GM19351 (cell line): Measurements from ENCODE around the gene CLEC10A.

ENCODE experiments used
- ATAC-seq: cut with Tn5 transposase; IDR thresholded peaks from one replicate; pipeline ENCODE4 v1.9.1; 2021; ENCODE audit warnings: mild to moderate bottlenecking, moderate library complexity; ENCODE audit not compliant: unreplicated experiment

The CLEC10A gene

DNA sequence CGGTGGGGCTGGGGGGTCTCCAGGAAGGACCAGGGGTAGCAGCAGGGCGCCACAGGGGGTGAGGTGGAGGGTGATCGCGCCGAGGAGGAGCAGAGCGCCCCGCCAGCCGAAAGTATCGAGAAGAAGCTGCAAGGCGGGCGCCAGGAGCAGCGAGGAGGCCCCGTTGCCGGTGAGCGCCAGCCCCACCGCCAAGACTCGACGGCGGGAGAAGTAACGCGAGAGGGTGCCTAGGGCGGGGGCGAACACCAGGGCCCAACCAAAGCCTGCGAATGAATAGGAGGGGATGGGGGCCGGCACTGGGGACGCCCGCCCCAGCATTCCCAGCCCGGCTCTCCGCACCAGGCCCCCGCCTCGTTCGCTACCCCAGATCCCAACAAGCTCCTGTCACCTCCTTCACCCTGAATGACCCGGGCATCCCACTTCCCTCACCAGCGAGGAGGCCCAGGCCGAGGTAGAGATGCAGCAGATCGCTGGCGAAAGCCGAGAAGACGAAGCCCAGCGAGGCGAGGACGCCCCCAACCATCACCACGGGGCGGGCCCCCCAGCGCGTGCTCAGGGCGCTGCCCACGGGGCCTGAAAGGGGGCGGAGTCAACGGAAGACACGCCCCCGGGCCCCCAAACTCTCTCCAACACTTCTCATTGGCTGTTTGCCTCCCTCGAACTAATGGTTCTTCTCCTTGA, 37.4 kb downstream of the CLEC10A start:
- no peak for ATAC-seq

GRCh38 chr17:7041607-7042500, 38.2 kb downstream of the CLEC10A start:
- ATAC-seq = no peak

DNA sequence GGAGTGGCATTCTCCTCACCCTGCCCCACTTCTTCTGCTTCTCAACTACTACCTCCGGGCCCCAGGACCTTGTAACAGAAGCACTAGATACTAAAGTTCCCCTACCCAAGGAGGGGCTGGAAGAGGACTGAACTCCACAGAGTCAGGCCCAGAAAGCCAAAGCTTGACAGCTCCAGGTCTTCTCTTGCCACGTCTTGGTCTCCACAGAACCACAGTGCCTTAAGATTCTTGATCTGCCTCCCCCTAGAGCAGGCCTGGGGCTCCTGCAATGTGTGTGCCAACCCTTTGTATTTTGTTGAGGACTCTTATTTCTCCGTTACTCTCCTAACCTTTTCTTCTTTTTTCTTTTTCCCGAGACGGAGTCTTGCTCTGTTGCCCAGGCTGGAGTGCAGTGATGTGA, 40.2 kb downstream of the CLEC10A start:
- no peak for ATAC-seq

DNA sequence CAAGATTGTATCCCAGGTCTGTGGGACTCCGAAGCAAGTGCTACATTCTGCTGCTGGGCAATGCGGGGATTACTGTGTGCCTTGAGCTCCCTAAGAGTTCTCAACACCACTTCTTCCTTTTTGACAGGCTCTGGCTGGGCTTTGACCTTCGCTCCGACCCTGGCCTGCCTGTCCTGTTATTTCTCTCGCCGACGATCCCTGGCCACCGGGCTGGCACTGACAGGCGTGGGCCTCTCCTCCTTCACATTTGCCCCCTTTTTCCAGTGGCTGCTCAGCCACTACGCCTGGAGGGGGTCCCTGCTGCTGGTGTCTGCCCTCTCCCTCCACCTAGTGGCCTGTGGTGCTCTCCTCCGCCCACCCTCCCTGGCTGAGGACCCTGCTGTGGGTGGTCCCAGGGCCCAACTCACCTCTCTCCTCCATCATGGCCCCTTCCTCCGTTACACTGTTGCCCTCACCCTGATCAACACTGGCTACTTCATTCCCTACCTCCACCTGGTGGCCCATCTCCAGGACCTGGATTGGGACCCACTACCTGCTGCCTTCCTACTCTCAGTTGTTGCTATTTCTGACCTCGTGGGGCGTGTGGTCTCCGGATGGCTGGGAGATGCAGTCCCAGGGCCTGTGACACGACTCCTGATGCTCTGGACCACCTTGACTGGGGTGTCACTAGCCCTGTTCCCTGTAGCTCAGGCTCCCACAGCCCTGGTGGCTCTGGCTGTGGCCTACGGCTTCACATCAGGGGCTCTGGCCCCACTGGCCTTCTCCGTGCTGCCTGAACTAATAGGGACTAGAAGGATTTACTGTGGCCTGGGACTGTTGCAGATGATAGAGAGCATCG, 41.8 kb downstream of the CLEC10A start:
- ATAC-seq = no peak

DNA sequence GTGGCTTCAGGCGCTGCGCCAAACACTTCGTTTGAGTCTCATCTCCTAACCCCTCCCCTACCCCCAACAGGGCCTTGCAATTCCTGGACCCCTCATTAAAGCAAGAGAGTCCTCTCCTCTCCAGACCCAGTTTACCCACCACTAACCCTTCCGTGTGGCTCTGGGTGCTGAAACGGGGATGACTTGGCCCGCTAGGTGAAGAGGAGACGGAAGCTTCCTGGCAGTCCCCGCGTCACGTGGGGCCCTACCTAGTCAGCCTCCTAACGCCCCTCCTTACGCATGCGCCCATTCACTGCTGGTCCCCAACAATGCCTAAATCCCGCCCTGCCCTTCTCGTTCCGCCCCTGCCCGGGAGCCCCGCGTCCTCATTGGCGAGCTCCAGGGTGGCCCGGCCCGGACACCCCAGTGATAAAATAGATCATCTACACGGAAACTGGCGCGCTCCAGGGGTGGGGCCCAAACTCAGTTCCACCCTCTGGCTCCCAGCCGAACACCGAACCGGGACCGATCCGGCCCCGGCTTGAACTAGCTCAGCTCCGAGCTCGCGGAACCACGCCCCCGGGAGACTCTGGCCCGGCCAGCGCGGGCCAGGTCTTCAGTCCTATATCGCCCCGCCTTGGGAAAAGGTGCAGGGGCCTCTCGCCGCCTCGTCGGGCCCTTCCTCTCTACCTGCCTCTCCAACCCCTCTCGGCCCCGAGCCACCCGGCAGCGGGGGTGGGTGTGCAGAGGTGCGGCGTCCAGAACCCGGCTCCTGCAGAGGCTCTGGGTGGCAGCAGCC, 44.3 kb downstream of the CLEC10A start, which contains the start of gene SLC16A13:
Gene SLC16A13 (plus strand): TSS at position 425 of the 778 bp plus-strand sequence. CDS start 368 bp downstream, outside the sequence.
- peak; percentile 88 for ATAC-seq

DNA sequence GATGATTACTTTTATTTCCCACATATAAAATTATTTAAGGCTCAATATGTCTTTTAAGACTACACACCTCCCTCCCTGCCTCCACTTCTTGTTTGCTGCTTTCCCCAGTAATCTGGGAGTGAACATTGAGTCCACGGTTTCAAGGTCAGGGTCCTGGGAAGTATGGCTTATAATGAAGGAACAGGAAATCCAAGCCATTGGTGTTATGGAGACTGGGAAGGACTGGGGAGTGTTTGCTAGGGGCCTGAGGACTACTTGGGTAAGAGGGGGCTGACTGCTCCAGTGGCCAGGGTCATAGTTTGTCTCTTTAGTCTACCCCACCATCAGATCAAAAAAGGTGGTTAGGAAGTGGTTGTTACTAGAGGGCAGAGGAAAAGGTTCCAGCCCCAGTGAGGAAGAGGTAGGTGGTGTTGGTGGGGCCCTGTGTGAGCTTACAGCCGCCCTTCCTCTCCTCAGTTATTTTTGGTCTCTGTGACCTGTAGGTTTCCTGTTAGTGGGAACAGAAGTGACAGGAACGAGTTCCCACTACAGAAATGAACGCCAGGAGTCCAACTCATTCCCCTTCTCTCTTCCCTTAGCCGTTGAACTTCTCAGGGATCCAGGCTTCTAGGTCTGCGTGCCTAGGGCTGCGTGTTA, 45.0 kb downstream of the CLEC10A start:
- ATAC-seq = no peak

GRCh38 chr17:7029659-7030058, 50.4 kb downstream of the CLEC10A start:
- ATAC-seq = no peak

GRCh38 chr17:7029096-7029495, 51.0 kb downstream of the CLEC10A start:
- no peak for ATAC-seq

GRCh38 chr17:7027335-7027734, 52.7 kb downstream of the CLEC10A start:
- no peak for ATAC-seq

- no peak for ATAC-seq
Observed at GRCh38 chr17:7026471-7027115, 53.5 kb downstream of the CLEC10A start.

GRCh38 chr17:7025245-7025644, 54.8 kb downstream of the CLEC10A start:
- ATAC-seq = no peak
